Epithelial cell of prostate (primary cell): ENCODE results near the gene TFAP2A.
A peak's percentile ranks its signal among the peaks of the same experiment; 100 is the strongest.

Experiments used
- DNase-seq: peaks from one replicate; pipeline ENCODE4 v3.0.0-alpha.2; 2011; ENCODE audit warnings: low read depth, low spot score
- H3K27ac ChIP-seq: fragments of 450-650 bp; 2 replicates; pipeline ENCODE4 v1.5.1; 2017; ENCODE audit warnings: mild to moderate bottlenecking

Gene TFAP2A

GRCh38 chr6:10429638-10430427 is 15.0 kb upstream of the TFAP2A start:
- H3K27ac ChIP-seq = peak overlapping the region; percentile 98
- DNase-seq = no peak

- H3K27ac ChIP-seq = peak overlapping the region; percentile 98
- no peak for DNase-seq
Observed at GRCh38 chr6:10426781-10427279, 12.0 kb upstream of the TFAP2A start.

- DNase-seq = no peak
Observed at GRCh38 chr6:10425975-10426780, 11.3 kb upstream of the TFAP2A start.

GRCh38 chr6:10425176-10425974 is 10.5 kb upstream of the TFAP2A start:
- peak overlapping the region; percentile 98 for H3K27ac ChIP-seq

More at GRCh38 chr6:10425975-10426780, 11.3 kb upstream of the TFAP2A start:
- H3K27ac ChIP-seq = peak overlapping the region; percentile 98

GRCh38 chr6:10424040-10424439 is 9.2 kb upstream of the TFAP2A start:
- H3K27ac ChIP-seq = no peak overlapping the region
- DNase-seq = no peak

More at GRCh38 chr6:10425176-10425974, 10.5 kb upstream of the TFAP2A start:
- no peak for DNase-seq

GRCh38 chr6:10422737-10423034 is 7.8 kb upstream of the TFAP2A start:
- no peak overlapping the region for H3K27ac ChIP-seq
- DNase-seq = no peak

- DNase-seq = no peak
- H3K27ac ChIP-seq = no peak overlapping the region
Observed at GRCh38 chr6:10421921-10422736, 7.3 kb upstream of the TFAP2A start.

- DNase-seq = no peak
- no peak overlapping the region for H3K27ac ChIP-seq
Observed at GRCh38 chr6:10421158-10421920, 6.5 kb upstream of the TFAP2A start.

- H3K27ac ChIP-seq = peak overlapping the region; percentile 97
- no peak for DNase-seq
Observed at GRCh38 chr6:10420546-10421157, 5.8 kb upstream of the TFAP2A start.

- H3K27ac ChIP-seq = peak overlapping the region; percentile 97
- no peak for DNase-seq
Observed at GRCh38 chr6:10419749-10420545, 5.1 kb upstream of the TFAP2A start.

GRCh38 chr6:10418862-10419748 is 4.2 kb upstream of the TFAP2A start:
- H3K27ac ChIP-seq = peak overlapping the region; percentile 97
- no peak for DNase-seq

GRCh38 chr6:10418361-10418861 is 3.5 kb upstream of the TFAP2A start:
- H3K27ac ChIP-seq = peak overlapping the region; percentile 97
- DNase-seq = no peak

GRCh38 chr6:10417681-10418104 is 2.8 kb upstream of the TFAP2A start:
- H3K27ac ChIP-seq = peak overlapping the region; percentile 97
- no peak for DNase-seq

- H3K27ac ChIP-seq = peak overlapping the region; percentile 97
Observed at GRCh38 chr6:10416863-10417641, 2.2 kb upstream of the TFAP2A start.

GRCh38 chr6:10416516-10416862 is 1.6 kb upstream of the TFAP2A start:
- peak overlapping the region; percentile 97 for H3K27ac ChIP-seq
- DNase-seq = no peak

More at GRCh38 chr6:10416863-10417641, 2.2 kb upstream of the TFAP2A start:
- DNase-seq = no peak
